ENCODE measurements around the gene FAM181A. TPM values are rescaled to one million over a fixed set of nuclear protein-coding genes. Genes with fewer than 3 reads are reported as not detected.

The FAM181A gene
- total RNA-seq, 4 donors from 2014 or later, result not detected

- ATAC-seq (ENCODE audit: low FRiP score) (no peak), DNase-seq (ENCODE audit: low spot score) (no peak)
- TF ChIP-seq, protein P1, sequence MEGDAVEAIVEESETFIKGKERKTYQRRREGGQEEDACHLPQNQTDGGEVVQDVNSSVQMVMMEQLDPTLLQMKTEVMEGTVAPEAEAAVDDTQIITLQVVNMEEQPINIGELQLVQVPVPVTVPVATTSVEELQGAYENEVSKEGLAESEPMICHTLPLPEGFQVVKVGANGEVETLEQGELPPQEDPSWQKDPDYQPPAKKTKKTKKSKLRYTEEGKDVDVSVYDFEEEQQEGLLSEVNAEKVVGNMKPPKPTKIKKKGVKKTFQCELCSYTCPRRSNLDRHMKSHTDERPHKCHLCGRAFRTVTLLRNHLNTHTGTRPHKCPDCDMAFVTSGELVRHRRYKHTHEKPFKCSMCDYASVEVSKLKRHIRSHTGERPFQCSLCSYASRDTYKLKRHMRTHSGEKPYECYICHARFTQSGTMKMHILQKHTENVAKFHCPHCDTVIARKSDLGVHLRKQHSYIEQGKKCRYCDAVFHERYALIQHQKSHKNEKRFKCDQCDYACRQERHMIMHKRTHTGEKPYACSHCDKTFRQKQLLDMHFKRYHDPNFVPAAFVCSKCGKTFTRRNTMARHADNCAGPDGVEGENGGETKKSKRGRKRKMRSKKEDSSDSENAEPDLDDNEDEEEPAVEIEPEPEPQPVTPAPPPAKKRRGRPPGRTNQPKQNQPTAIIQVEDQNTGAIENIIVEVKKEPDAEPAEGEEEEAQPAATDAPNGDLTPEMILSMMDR (IDR thresholded peaks at IDR 0.05), result no peak
Measured at GRCh38 chr14:93903342-93904184, 23.6 kb upstream of the FAM181A start.

- DNase-seq (ENCODE audit: low spot score), result no peak
- TF ChIP-seq, protein P1 (IDR thresholded peaks at IDR 0.05), result no peak
- no peak for ATAC-seq (ENCODE audit: low FRiP score)
Measured at GRCh38 chr14:93905623-93906022, 21.5 kb upstream of the FAM181A start.

DNA sequence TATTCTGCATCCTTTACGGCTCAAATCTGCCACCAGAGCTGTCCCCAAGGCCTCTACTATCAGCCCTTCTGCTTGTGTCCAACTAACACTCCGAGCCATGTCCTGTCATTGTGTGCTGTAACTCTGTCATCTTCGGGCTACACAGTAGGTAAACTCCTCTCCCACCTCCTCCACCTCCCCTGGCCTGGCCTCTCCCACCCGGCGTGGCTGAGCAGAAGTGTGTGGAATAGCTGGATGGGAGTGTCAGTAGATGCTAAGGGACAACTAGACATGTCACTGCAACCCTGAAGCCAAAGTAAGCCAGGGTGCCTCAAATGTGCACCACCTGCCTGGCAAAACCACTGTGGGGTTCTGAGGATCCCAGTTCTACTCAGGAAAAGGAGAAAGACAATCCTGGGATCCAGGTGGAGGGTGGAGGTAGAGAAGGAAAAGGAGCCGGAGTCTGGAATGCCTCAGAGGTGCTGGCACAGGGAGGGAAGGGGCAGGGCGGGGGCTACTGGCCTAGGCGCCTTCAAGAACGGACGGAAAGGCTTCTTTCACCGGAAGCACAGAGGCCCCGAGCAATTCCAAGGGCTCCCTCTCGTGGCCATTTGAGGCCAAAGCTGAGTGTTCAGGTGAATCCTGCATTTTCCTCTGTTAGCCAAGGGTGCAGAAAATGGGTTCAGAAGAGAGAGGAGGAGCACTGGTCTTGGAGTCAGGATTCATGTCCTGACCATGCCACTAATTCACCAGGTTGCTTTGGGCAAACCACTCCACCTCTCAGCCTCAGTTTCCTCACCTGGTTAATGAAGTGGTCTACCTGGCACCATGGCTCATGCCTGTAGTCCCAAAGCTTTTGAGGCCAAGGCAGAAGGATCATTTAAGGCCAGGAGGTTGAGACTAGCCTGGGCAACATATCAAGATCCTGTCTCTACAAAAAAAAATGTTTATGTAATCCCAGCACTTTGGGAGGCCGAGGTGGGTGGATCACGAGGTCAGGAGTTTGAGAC lies 20.5 kb upstream of the FAM181A start:
- DNase-seq (ENCODE audit: low spot score) (no peak), ATAC-seq (ENCODE audit: low FRiP score) (no peak)
- TF ChIP-seq, protein P1 (IDR thresholded peaks at IDR 0.05), result no peak

GRCh38 chr14:93909429-93910128 lies 17.6 kb upstream of the FAM181A start:
- no peak for DNase-seq (ENCODE audit: low spot score)
- TF ChIP-seq, protein P1 (IDR thresholded peaks at IDR 0.05), result no peak
- ATAC-seq (ENCODE audit: low FRiP score), result no peak

GRCh38 chr14:93911975-93912615 lies 15.0 kb upstream of the FAM181A start:
- DNase-seq (ENCODE audit: low spot score) (no peak), ATAC-seq (ENCODE audit: low FRiP score) (no peak)
- TF ChIP-seq, protein P1 (IDR thresholded peaks at IDR 0.05), result no peak

- TF ChIP-seq, protein P1 (IDR thresholded peaks at IDR 0.05), result no peak
- no peak for ATAC-seq (ENCODE audit: low FRiP score)
- DNase-seq (ENCODE audit: low spot score), result no peak
Measured at GRCh38 chr14:93912782-93913181, 14.4 kb upstream of the FAM181A start.

Measured in omental fat pad (tissue), 4 donors.